Endothelial cell of umbilical vein (primary cell): ENCODE measurements around the gene COG2. TPM values are rescaled to one million over a fixed set of nuclear protein-coding genes. Genes with fewer than 3 reads are reported as not detected.

Experiments
- BruUV-seq: library from RNA; stranded (reverse); fragments of 400-500 nt; replicated peaks from 2 replicates; lab custom pipeline; 2021; lab: Mats Ljungman, UMichigan
- CTCF ChIA-PET: fragments of 300-600, 350-600 bp; sonication (Branson Sonifier 250); formaldehyde crosslinking; loops from one replicate; lab custom pipeline; 2021; ENCODE audit warnings: antibody characterized with exemption, inconsistent platforms; lab: Charles Lee
- POLR2A ChIA-PET: fragments of 300-600, 350-600 bp; sonication (Branson Sonifier 250); formaldehyde crosslinking; loops from one replicate; lab custom pipeline; 2021; ENCODE audit warnings: antibody characterized with exemption, inconsistent platforms; lab: Charles Lee
- DNase-seq: peaks from one replicate; pipeline ENCODE4 v3.0.0-alpha.2; 2011; ENCODE audit warnings: low read depth, low spot score
- FAIRE-seq: peaks from 2 replicates; lab custom pipeline; 2011; peaks lifted over from hg19 to GRCh38; lab: Jason Lieb, UNC
- H2AFZ ChIP-seq: 2 replicates; pipeline ENCODE4 v1.6.0; 2012; ENCODE audit warnings: low read depth, low read length, control low read depth, inconsistent platforms
- H3K27ac ChIP-seq: 2 replicates; pipeline ENCODE4 v1.5.1; 2011; ENCODE audit warnings: low read depth, mild to moderate bottlenecking, control low read depth, low read length, moderate library complexity; ENCODE audit not compliant: insufficient read depth
- H3K27me3 ChIP-seq, 2 experiments: 2 replicates each; pipeline versions ENCODE4 v1.6.0 to v1.6.1; 2011; ENCODE audit warnings: low read length in 2 of 2, mixed read lengths in 1 of 2; ENCODE audit not compliant: control insufficient read depth in 2 of 2, insufficient read depth in 2 of 2
- H3K36me3 ChIP-seq, 2 experiments: 2 replicates in 1 of 2; 3 replicates in 1 of 2; pipeline ENCODE4 v1.5.1; 2011; ENCODE audit warnings: low read length in 2 of 2, mild to moderate bottlenecking in 1 of 2, moderate library complexity in 1 of 2; ENCODE audit not compliant: control insufficient read depth in 2 of 2, insufficient read depth in 2 of 2; ENCODE audit errors: extremely low read depth in 1 of 2
- H3K4me1 ChIP-seq: 3 replicates; pipeline ENCODE4 v1.5.1; 2011; ENCODE audit warnings: mild to moderate bottlenecking, low read length; ENCODE audit not compliant: control insufficient read depth, insufficient read depth; ENCODE audit errors: extremely low read depth
- H3K4me2 ChIP-seq: 2 replicates; pipeline ENCODE4 v1.6.1; 2011; ENCODE audit warnings: low read length, control low read depth, mixed read lengths; ENCODE audit not compliant: insufficient read depth
- H3K4me3 ChIP-seq, 3 experiments: fragments of 200-600 bp in 1 of 3; sonication (generic), shearing (Covaris generic) in 1 of 3; replicated peaks in 1 of 3; 2 replicates each; pipeline ENCODE4 v1.5.1; 2011 to 2016; ENCODE audit warnings: control low read depth in 3 of 3, low read length in 3 of 3, mild to moderate bottlenecking in 2 of 3, inconsistent platforms in 1 of 3, low read depth in 1 of 3, moderate library complexity in 1 of 3; ENCODE audit not compliant: insufficient read depth in 1 of 3
- H3K79me2 ChIP-seq: 2 replicates; pipeline ENCODE4 v1.6.0; 2012; ENCODE audit warnings: low read length, inconsistent platforms; ENCODE audit not compliant: control insufficient read depth, insufficient read depth
- H3K9ac ChIP-seq: replicated peaks from 2 replicates; pipeline ENCODE3; 2011; ENCODE audit warnings: low read length, control low read depth; ENCODE audit not compliant: insufficient read depth; ENCODE audit errors: extremely low read depth
- H3K9me1 ChIP-seq: replicated peaks from 3 replicates; pipeline ENCODE4 v1.6.0; 2011; ENCODE audit warnings: mild to moderate bottlenecking, low read length; ENCODE audit not compliant: control insufficient read depth, insufficient read depth; ENCODE audit errors: extremely low read depth
- H3K9me3 ChIP-seq: replicated peaks from 2 replicates; pipeline ENCODE4 v1.5.1; 2012; ENCODE audit warnings: low read length, inconsistent platforms; ENCODE audit not compliant: control insufficient read depth, insufficient read depth
- H4K20me1 ChIP-seq: replicated peaks from 2 replicates; pipeline ENCODE3; 2011; ENCODE audit warnings: mild to moderate bottlenecking, low read length; ENCODE audit not compliant: control insufficient read depth, insufficient read depth; ENCODE audit errors: extremely low read depth
- EZH2 ChIP-seq: IDR thresholded peaks from 2 replicates; pipeline ENCODE4 v1.6.1; 2012; ENCODE audit warnings: borderline replicate concordance, low read depth, mild to moderate bottlenecking, moderate library complexity, low read length, inconsistent platforms; ENCODE audit not compliant: severe bottlenecking
- FOS ChIP-seq: IDR thresholded peaks from 2 replicates; pipeline ENCODE4 v1.6.1; 2011; ENCODE audit warnings: mild to moderate bottlenecking, low read length, moderate library complexity, borderline replicate concordance; ENCODE audit not compliant: insufficient read depth
- GATA2 ChIP-seq: IDR thresholded peaks from 2 replicates; pipeline ENCODE4 v1.7.0; 2011; ENCODE audit warnings: low read depth, mild to moderate bottlenecking, moderate library complexity, mixed read lengths, low read length; ENCODE audit not compliant: insufficient read length, insufficient read depth
- JUN ChIP-seq: IDR thresholded peaks from 2 replicates; pipeline ENCODE4 v1.6.1; 2011; ENCODE audit warnings: borderline replicate concordance, low read depth; ENCODE audit not compliant: insufficient read length, insufficient read depth
- MAX ChIP-seq: IDR thresholded peaks from 2 replicates; pipeline ENCODE4 v1.6.1; 2011; ENCODE audit not compliant: insufficient read depth, insufficient read length
- MYC ChIP-seq: IDR thresholded peaks from one replicate; pipeline ENCODE4 v1.6.1; 2011; ENCODE audit warnings: mild to moderate bottlenecking, low read depth, low read length
- POLR2A ChIP-seq: IDR thresholded peaks from 2 replicates; pipeline ENCODE4 v1.6.1; 2012; ENCODE audit warnings: low read depth, mild to moderate bottlenecking, control low read depth, low read length
- POLR2AphosphoS5 ChIP-seq: IDR thresholded peaks from 2 replicates; pipeline ENCODE4 v1.6.1; 2012; ENCODE audit warnings: low read depth, mild to moderate bottlenecking, control low read depth, low read length, moderate library complexity; ENCODE audit not compliant: insufficient read depth
- dilution Hi-C: fragments of 300-500 bp; cut with MboI; formaldehyde crosslinking; loops from one replicate; pipeline ENCODE4 v1.15.0; 2019; ENCODE audit warnings: low sequenced_read_pairs; ENCODE audit not compliant: extremely low pct_ligation_motif_present
- intact Hi-C: fragments of 100-400 bp; cut with micrococcal nuclease; formaldehyde crosslinking; loops from one replicate; pipeline ENCODE4 v1.10.0; 2022
- polyA plus RNA-seq, 4 experiments: library from polyadenylated mRNA; depleted of rRNA in 3 of 4; stranded (reverse) in 3 of 4; unstranded in 1 of 4; fragments of >200 nt; gene quantifications; 2 replicates each; pipeline versions ENCODE4 v1.2.1 to v1.2.3, GENCODE V29; 2011 to 2012; ENCODE audit warnings: missing spikeins in 1 of 4
- total RNA-seq: library from RNA; stranded (reverse); gene quantifications from 2 replicates; pipeline ENCODE4 v1.2.3, GENCODE V29; 2021
- TF ChIP-seq, protein P1 (sequence below), 2 donors: IDR thresholded peaks; 1 replicate in 1 of 2; 2 replicates in 1 of 2; pipeline ENCODE4 v1.5.1; 2011; ENCODE audit warnings: low read length in 2 of 2, mild to moderate bottlenecking in 2 of 2, moderate library complexity in 2 of 2, control low read depth in 1 of 2, inconsistent platforms in 1 of 2, low read depth in 1 of 2; ENCODE audit not compliant: insufficient read depth in 1 of 2; ENCODE audit errors: extremely low read depth in 1 of 2

Gene COG2
- total and polyA plus RNA-seq, 2 donors (not counting 3 experiments of a cell fraction or from before 2014, with no cell fraction given), result 7.6 to 24.2 TPM

DNA sequence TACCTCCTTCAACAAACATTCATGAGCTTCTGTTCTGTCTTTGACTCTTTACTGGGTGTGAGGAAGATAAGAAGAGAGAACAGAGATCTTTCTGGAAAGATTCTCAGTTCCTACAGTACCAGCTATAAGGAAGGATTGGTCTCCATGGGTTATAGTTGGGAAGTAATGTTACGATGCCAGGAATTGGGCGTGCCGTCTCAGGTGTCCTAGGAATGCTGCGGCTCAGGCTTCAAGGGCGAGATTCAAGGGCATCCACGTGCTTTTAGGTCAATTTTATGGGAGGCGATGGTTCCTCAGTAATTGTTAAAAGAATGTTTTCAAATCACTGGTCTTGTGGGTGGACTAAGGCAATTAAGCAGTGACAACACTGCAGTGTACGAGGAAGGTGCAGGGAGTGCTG lies 27.3 kb downstream of the COG2 start:
- no peaks in the 10 kb centered on the region for H3K4me1 ChIP-seq
- no peak overlapping the region for H3K4me2 ChIP-seq
- intact Hi-C loops (no loop called here), dilution Hi-C loops (no loop called here)
- H3K9me3 ChIP-seq, result no peaks in the 10 kb centered on the region
- BruUV-seq, result no TSS peak
- DNase-seq (no peak), FAIRE-seq (no peak)
- POLR2A ChIA-PET, result no interaction called here
- no peak overlapping the region for H3K27ac ChIP-seq
- no peaks in the 10 kb centered on the region for H3K9me1 ChIP-seq
- no peaks in the 10 kb centered on the region for H3K27me3 ChIP-seq
- H3K36me3 ChIP-seq, result peaks cover 5 to 24% of the 10 kb centered on the region in 2 experiments
- H3K4me3 ChIP-seq, result no peak overlapping the region
- H3K9ac ChIP-seq, result no peak overlapping the region
- TF ChIP-seq GATA2 (no peak), MYC (no peak), MAX (no peak), EZH2 (no peak), POLR2AphosphoS5 (no peak), JUN (no peak), POLR2A (no peak), FOS (no peak)
- TF ChIP-seq, protein P1, sequence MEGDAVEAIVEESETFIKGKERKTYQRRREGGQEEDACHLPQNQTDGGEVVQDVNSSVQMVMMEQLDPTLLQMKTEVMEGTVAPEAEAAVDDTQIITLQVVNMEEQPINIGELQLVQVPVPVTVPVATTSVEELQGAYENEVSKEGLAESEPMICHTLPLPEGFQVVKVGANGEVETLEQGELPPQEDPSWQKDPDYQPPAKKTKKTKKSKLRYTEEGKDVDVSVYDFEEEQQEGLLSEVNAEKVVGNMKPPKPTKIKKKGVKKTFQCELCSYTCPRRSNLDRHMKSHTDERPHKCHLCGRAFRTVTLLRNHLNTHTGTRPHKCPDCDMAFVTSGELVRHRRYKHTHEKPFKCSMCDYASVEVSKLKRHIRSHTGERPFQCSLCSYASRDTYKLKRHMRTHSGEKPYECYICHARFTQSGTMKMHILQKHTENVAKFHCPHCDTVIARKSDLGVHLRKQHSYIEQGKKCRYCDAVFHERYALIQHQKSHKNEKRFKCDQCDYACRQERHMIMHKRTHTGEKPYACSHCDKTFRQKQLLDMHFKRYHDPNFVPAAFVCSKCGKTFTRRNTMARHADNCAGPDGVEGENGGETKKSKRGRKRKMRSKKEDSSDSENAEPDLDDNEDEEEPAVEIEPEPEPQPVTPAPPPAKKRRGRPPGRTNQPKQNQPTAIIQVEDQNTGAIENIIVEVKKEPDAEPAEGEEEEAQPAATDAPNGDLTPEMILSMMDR (IDR thresholded peaks at IDR 0.05; ENCODE audit: extremely low read depth in 1 of 2, insufficient read depth in 1 of 2, low read depth in 1 of 2, low read length in 2 of 2), result no peak
- H3K79me2 ChIP-seq, result no peaks in the 10 kb centered on the region
- H4K20me1 ChIP-seq, result no peaks in the 10 kb centered on the region
- H2AFZ ChIP-seq, result no peak overlapping the region
- CTCF ChIA-PET, result interaction anchor here (1.2 kb wide), 1 partner anchor 10 kb away, joined by 3 read pairs; no protein-coding TSS in a partner anchor
